GM12865 (cell line): Measurements from ENCODE around the gene ADD3.

ENCODE experiments used
- DNase-seq: peaks from one replicate; pipeline ENCODE4 v3.0.0; 2010; ENCODE audit warnings: low read depth
- H3K4me3 ChIP-seq: 2 replicates; pipeline ENCODE4 v1.5.1; 2011; ENCODE audit warnings: mild to moderate bottlenecking, low read depth, low read length, control low read depth
- TF ChIP-seq, protein P1 (sequence below): IDR thresholded peaks from 2 replicates; pipeline ENCODE4 v1.5.1; 2011; ENCODE audit warnings: low read length, control low read depth, low read depth, inconsistent platforms; ENCODE audit not compliant: insufficient read depth; ENCODE audit errors: missing control alignments

Gene ADD3

DNA sequence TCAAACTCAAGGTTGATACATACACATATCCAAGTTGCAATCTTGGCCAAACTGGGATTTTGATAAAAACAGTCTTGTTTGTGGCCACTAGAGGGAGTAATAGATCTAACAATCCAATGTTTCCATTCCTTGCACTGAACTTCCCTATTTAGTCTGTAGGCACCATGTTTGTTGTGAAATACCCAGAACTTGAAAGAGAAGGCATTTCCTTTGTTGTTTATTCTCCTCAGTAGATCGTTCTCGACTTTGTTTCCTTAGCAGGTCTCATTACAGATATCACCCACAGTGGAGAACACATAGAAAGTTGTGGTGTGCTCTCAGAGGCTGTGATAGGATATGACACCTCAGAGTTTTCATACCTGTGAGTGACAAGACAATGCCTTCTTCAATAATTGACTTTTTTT lies 129.4 kb downstream of the ADD3 start:
- peak; percentile 70 for DNase-seq
- TF ChIP-seq, protein P1, sequence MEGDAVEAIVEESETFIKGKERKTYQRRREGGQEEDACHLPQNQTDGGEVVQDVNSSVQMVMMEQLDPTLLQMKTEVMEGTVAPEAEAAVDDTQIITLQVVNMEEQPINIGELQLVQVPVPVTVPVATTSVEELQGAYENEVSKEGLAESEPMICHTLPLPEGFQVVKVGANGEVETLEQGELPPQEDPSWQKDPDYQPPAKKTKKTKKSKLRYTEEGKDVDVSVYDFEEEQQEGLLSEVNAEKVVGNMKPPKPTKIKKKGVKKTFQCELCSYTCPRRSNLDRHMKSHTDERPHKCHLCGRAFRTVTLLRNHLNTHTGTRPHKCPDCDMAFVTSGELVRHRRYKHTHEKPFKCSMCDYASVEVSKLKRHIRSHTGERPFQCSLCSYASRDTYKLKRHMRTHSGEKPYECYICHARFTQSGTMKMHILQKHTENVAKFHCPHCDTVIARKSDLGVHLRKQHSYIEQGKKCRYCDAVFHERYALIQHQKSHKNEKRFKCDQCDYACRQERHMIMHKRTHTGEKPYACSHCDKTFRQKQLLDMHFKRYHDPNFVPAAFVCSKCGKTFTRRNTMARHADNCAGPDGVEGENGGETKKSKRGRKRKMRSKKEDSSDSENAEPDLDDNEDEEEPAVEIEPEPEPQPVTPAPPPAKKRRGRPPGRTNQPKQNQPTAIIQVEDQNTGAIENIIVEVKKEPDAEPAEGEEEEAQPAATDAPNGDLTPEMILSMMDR: peak; percentile 68
- H3K4me3 ChIP-seq: no peak overlapping the region

- no peak overlapping the region for H3K4me3 ChIP-seq
- TF ChIP-seq, protein P1: peak; percentile 58
- peak; percentile 71 for DNase-seq
These were observed 130.5 kb downstream of the ADD3 start for GRCh38 chr10:110138197-110138812.

DNA sequence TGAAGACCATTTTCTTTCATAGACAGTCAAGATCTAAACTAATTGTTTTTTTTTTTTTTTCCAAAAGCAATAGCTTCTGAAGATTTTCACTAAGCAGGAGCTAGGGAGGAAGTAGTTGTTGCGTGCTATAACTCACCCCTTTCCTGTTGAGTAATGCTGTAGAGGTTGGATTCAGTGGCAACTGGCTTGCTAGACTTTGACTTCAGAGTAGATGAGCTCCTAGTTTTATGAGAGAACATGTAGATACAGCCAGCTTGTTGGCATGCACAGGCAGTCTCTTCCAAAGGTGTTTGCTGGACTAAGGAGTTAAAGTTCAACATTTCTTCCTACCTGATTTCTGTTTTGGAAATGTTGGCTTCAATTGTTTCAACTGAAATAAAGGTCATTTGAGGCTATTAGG lies 133.4 kb downstream of the ADD3 start:
- H3K4me3 ChIP-seq: no peak overlapping the region
- TF ChIP-seq, protein P1: no peak
- no peak for DNase-seq

GRCh38 chr10:110141871-110142635 lies 134.3 kb downstream of the ADD3 start:
- H3K4me3 ChIP-seq: no peak overlapping the region

GRCh38 chr10:110142965-110143364 lies 135.2 kb downstream of the ADD3 start:
- no peak for DNase-seq
- TF ChIP-seq, protein P1: no peak
- no peak overlapping the region for H3K4me3 ChIP-seq

More at GRCh38 chr10:110141871-110142635, 134.3 kb downstream of the ADD3 start:
- no peak for DNase-seq
- TF ChIP-seq, protein P1: no peak

GRCh38 chr10:110144507-110144906 lies 136.7 kb downstream of the ADD3 start:
- DNase-seq: no peak
- TF ChIP-seq, protein P1: no peak
- H3K4me3 ChIP-seq: no peak overlapping the region
